ENCODE measurements around the gene RNASE9. TPM values are rescaled to one million over a fixed set of nuclear protein-coding genes. Genes with fewer than 3 reads are reported as not detected.
"Not testable (repeated sequence)": the region's sequence is repeated elsewhere in the genome, so short reads cannot be mapped to it uniquely, and the experiment has no call there.

The RNASE9 gene
- total and polyA plus RNA-seq, 2 donors from 2014 or later, result not detected

DNA sequence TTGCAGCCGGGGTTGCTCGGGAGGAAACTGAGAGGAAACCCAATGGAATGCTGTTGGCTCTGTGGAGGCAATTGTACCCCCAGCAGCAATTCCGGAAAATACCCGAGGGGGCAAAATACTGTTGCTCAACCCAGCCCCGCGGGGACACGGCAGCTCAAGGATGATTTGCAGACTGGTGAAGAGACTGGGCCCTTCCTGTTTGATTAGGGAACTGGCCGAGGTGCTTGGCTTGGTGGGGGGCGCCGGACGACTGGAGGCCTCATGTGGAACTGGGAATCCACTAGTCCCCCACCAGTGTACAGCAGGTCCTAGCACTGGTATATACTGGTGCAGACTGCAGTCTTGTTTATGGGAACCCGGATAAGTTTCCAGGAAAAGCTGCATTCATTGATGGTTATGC is 40.7 kb upstream of the RNASE9 start:
- no peak for FAIRE-seq
- Histone ChIP-seq H3K4me1 (ENCODE audit: control insufficient read depth in 2 of 3, insufficient read depth in 2 of 3, low read depth in 1 of 3, low read length in 3 of 3) (no peaks in the 10 kb centered on the region), H3K4me3 (ENCODE audit: low read length in 3 of 3) (no peak overlapping the region), H3K27me3 (ENCODE audit: control insufficient read depth, insufficient read depth, low read length) (no peaks in the 10 kb centered on the region), H3K36me3 (ENCODE audit: control insufficient read depth in 2 of 3, insufficient read depth in 3 of 3, low read length in 3 of 3) (no peaks in the 10 kb centered on the region), H3K9ac (ENCODE audit: low read length in 3 of 3) (no peak overlapping the region), H3K9me3 (ENCODE audit: control insufficient read depth in 2 of 3, insufficient read depth in 1 of 3, low read length in 3 of 3) (no peaks in the 10 kb centered on the region), H3K27ac (ENCODE audit: low read depth in 2 of 2, low read length in 2 of 2) (no peak overlapping the region)
- no peak for DNase-seq
- intact Hi-C loops (cut with DNase I), result loop anchor here (10.0 kb wide), 2 partner anchors 187 to 277 kb away; partner anchors contain the start of gene TEP1
- no peak for TF ChIP-seq CTCF (IDR thresholded peaks at IDR 0.05; ENCODE audit: borderline replicate concordance, extremely low read depth, insufficient read depth)

DNA sequence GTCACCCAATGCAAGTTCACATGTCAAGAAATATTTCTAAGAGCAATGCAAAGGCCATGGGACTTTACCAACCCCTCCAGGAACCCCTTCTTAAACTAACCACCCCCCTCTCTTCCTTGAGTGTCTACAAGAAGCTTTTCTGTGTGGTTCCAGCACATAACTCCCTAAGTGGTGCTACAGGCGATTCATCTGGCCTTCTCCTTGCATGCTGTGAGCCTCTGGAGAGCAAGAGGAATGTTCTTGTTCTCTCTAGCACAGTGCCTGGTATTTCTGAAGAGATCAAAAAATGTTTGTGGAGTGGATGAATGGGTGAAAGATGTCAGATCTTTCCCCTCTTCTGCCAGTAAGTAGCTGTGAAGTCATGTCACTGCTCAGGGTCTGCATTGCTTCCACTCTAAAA is 36.3 kb upstream of the RNASE9 start:
- H3K27ac ChIP-seq (ENCODE audit: low read depth in 2 of 2, low read length in 2 of 2), result no peak overlapping the region
- FAIRE-seq, result no peak
- H3K36me3 ChIP-seq (ENCODE audit: control insufficient read depth in 2 of 3, insufficient read depth in 3 of 3, low read length in 3 of 3), result no peaks in the 10 kb centered on the region
- intact Hi-C loops (cut with DNase I), result no loop called here
- H3K27me3 ChIP-seq (ENCODE audit: control insufficient read depth, insufficient read depth, low read length), result no peaks in the 10 kb centered on the region
- H3K4me3 ChIP-seq (ENCODE audit: low read length in 3 of 3), result no peak overlapping the region
- H3K9me3 ChIP-seq (ENCODE audit: control insufficient read depth in 2 of 3, insufficient read depth in 1 of 3, low read length in 3 of 3), result no peaks in the 10 kb centered on the region
- DNase-seq, result no peak
- no peak overlapping the region for H3K9ac ChIP-seq (ENCODE audit: low read length in 3 of 3)
- no peak for TF ChIP-seq CTCF (IDR thresholded peaks at IDR 0.05; ENCODE audit: borderline replicate concordance, extremely low read depth, insufficient read depth)
- no peaks in the 10 kb centered on the region for H3K4me1 ChIP-seq (ENCODE audit: control insufficient read depth in 2 of 3, insufficient read depth in 2 of 3, low read depth in 1 of 3, low read length in 3 of 3)

DNA sequence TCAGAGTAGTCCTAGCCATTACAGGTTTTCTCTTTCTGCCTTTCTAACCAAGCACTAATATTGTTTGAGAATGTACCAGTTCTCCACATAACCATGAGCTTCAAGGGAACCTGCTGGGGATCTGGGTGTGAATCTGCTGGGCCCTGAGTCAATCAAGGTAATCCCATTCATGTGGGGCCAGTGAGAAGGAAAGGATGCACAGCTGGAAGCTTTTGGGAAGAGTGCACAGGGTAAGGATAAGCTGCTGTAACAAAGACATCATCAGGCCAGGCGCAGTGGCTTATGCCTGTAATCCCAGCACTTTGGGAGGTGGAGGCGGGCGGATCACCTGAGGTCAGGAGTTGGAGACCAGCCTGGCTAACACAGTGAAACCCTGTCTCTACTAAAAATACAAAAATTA is 34.9 kb upstream of the RNASE9 start:
- H3K9ac ChIP-seq (ENCODE audit: low read length in 3 of 3); H3K36me3 ChIP-seq (ENCODE audit: control insufficient read depth in 2 of 3, insufficient read depth in 3 of 3, low read length in 3 of 3); H3K9me3 ChIP-seq (ENCODE audit: control insufficient read depth in 2 of 3, insufficient read depth in 1 of 3, low read length in 3 of 3); H3K27me3 ChIP-seq (ENCODE audit: control insufficient read depth, insufficient read depth, low read length); H3K4me1 ChIP-seq (ENCODE audit: control insufficient read depth in 2 of 3, insufficient read depth in 2 of 3, low read depth in 1 of 3, low read length in 3 of 3); H3K27ac ChIP-seq (ENCODE audit: low read depth in 2 of 2, low read length in 2 of 2); intact Hi-C loops (cut with DNase I); DNase-seq; FAIRE-seq; H3K4me3 ChIP-seq (ENCODE audit: low read length in 3 of 3): not testable (repeated sequence)

GRCh38 chr14:20592574-20592973 is 31.7 kb upstream of the RNASE9 start:
- no peak for FAIRE-seq
- Histone ChIP-seq H3K27ac (ENCODE audit: low read depth in 2 of 2, low read length in 2 of 2) (no peak overlapping the region), H3K4me3 (ENCODE audit: low read length in 3 of 3) (no peak overlapping the region), H3K9me3 (ENCODE audit: control insufficient read depth in 2 of 3, insufficient read depth in 1 of 3, low read length in 3 of 3) (no peaks in the 10 kb centered on the region), H3K36me3 (ENCODE audit: control insufficient read depth in 2 of 3, insufficient read depth in 3 of 3, low read length in 3 of 3) (no peaks in the 10 kb centered on the region), H3K4me1 (ENCODE audit: control insufficient read depth in 2 of 3, insufficient read depth in 2 of 3, low read depth in 1 of 3, low read length in 3 of 3) (no peaks in the 10 kb centered on the region), H3K9ac (ENCODE audit: low read length in 3 of 3) (no peak overlapping the region), H3K27me3 (ENCODE audit: control insufficient read depth, insufficient read depth, low read length) (no peaks in the 10 kb centered on the region)
- no peak for DNase-seq
- intact Hi-C loops (cut with DNase I), result no loop called here
- TF ChIP-seq CTCF (IDR thresholded peaks at IDR 0.05; ENCODE audit: borderline replicate concordance, extremely low read depth, insufficient read depth), result no peak

Data from kidney (tissue), 14 donors.